Aorta (tissue), 5 donors: ENCODE data around the gene LTB4R. TPM values are rescaled to one million over a fixed set of nuclear protein-coding genes. Genes with fewer than 3 reads are reported as not detected.

Source experiments
- ATAC-seq: fragments of 200-7000 bp; cut with Tn5 transposase; one replicate; pipeline ENCODE4 v1.9.1; 2022; ENCODE audit warnings: moderate library complexity; ENCODE audit not compliant: low FRiP score
- DNase-seq, 2 donors: peaks; one replicate each; pipeline ENCODE4 v3.0.0-alpha.2; 2020
- H3K27ac ChIP-seq, 2 donors: one replicate each; pipeline ENCODE4 v1.5.1; 2013; ENCODE audit warnings: low read length in 2 of 2, mild to moderate bottlenecking in 2 of 2, moderate library complexity in 2 of 2, control low read depth in 1 of 2, inconsistent platforms in 1 of 2, low read depth in 1 of 2
- H3K27me3 ChIP-seq, 2 donors: one replicate each; pipeline ENCODE4 v1.6.1; 2013; ENCODE audit warnings: control low read depth in 1 of 2, low read length in 1 of 2, mild to moderate bottlenecking in 1 of 2, moderate library complexity in 1 of 2; ENCODE audit not compliant: insufficient read depth in 2 of 2, control insufficient read depth in 1 of 2
- H3K36me3 ChIP-seq, 2 donors: one replicate each; pipeline ENCODE4 v1.6.1; 2013; ENCODE audit warnings: control low read depth in 1 of 2, low read length in 1 of 2, mild to moderate bottlenecking in 1 of 2; ENCODE audit not compliant: insufficient read depth in 2 of 2, control insufficient read depth in 1 of 2
- H3K4me1 ChIP-seq, 2 donors: one replicate each; pipeline ENCODE4 v1.6.1; 2013; ENCODE audit warnings: low read length in 2 of 2, control low read depth in 1 of 2, mild to moderate bottlenecking in 1 of 2, moderate library complexity in 1 of 2; ENCODE audit not compliant: insufficient read depth in 2 of 2, control insufficient read depth in 1 of 2
- H3K4me3 ChIP-seq, 2 donors: one replicate each; pipeline ENCODE4 v1.5.1; 2013; ENCODE audit warnings: low read length in 2 of 2, control low read depth in 1 of 2, mild to moderate bottlenecking in 1 of 2
- H3K9me3 ChIP-seq: one replicate; pipeline ENCODE4 v1.6.1; 2013; ENCODE audit warnings: mild to moderate bottlenecking, low read length; ENCODE audit not compliant: control insufficient read depth
- WGBS, 2 donors: extraction: QIAGEN DNeasy Blood & Tissue Kit; methylation state at CpG; one replicate each; pipeline ENCODE4 v1.1.7; 2013; 5-methylcytosine and 5-hydroxymethylcytosine counted together
- intact Hi-C, 2 donors: fragments of 100-400 bp; cut with DNase I; formaldehyde crosslinking; loops; one replicate each; pipeline versions ENCODE4 v1.14.2 to v1.15.0; 2022
- long read RNA-seq, 2 donors: library from polyadenylated mRNA; unstranded; transcript quantifications; one replicate each; pipeline ENCODE4 v2.0.0, GENCODE V29; 2020 to 2021
- polyA plus RNA-seq, 2 donors: library from polyadenylated mRNA; stranded (reverse); fragments of 200-250 nt; gene quantifications; one replicate each; pipeline ENCODE4 v1.2.3, GENCODE V29; 2013
- total RNA-seq, 2 donors: library from RNA; stranded (reverse); fragmentation: NEBNext Ultra II Directional; extraction: Animal tissue kit (Norgen Biotek cat#: 25700); gene quantifications; one replicate each; pipeline ENCODE4 v1.2.1, GENCODE V29; 2021
- donor health status: healthy with polysubstance abuse.
- donor health status: Bipolar disorder and iron deficiency.
- donor health status: DM: no; HTN: no; CAD: no.
- donor health status: DM: no; HTN: no; CAD: no.
- donor health status: DM: yes; HTN: yes; CAD: no.

Gene LTB4R, protein sequence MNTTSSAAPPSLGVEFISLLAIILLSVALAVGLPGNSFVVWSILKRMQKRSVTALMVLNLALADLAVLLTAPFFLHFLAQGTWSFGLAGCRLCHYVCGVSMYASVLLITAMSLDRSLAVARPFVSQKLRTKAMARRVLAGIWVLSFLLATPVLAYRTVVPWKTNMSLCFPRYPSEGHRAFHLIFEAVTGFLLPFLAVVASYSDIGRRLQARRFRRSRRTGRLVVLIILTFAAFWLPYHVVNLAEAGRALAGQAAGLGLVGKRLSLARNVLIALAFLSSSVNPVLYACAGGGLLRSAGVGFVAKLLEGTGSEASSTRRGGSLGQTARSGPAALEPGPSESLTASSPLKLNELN
- 1 to 10 TPM; 7.0 to 8.2 TPM for total RNA-seq
- polyA plus RNA-seq: 1 to 10 TPM; 2.9 to 5.2 TPM
- long read RNA-seq, donor 1, full-length matches to known transcripts: 31 of 46 reads
- long read RNA-seq, donor 1, partial matches to known transcripts: 15 of 46 reads
- long read RNA-seq, donor 1, other reads (novel, unspliced or antisense): 0 of 46 reads
- long read RNA-seq, donor 2, partial matches to known transcripts: 0 of 8 reads
- long read RNA-seq, donor 2, other reads (novel, unspliced or antisense): 8 of 8 reads

DNA sequence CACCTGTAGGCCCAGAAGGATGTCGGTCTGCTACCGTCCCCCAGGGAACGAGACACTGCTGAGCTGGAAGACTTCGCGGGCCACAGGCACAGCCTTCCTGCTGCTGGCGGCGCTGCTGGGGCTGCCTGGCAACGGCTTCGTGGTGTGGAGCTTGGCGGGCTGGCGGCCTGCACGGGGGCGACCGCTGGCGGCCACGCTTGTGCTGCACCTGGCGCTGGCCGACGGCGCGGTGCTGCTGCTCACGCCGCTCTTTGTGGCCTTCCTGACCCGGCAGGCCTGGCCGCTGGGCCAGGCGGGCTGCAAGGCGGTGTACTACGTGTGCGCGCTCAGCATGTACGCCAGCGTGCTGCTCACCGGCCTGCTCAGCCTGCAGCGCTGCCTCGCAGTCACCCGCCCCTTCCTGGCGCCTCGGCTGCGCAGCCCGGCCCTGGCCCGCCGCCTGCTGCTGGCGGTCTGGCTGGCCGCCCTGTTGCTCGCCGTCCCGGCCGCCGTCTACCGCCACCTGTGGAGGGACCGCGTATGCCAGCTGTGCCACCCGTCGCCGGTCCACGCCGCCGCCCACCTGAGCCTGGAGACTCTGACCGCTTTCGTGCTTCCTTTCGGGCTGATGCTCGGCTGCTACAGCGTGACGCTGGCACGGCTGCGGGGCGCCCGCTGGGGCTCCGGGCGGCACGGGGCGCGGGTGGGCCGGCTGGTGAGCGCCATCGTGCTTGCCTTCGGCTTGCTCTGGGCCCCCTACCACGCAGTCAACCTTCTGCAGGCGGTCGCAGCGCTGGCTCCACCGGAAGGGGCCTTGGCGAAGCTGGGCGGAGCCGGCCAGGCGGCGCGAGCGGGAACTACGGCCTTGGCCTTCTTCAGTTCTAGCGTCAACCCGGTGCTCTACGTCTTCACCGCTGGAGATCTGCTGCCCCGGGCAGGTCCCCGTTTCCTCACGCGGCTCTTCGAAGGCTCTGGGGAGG, at the start of gene LTB4R:
TSS of gene LTB4R (plus strand) at position 857 of the 959 bp plus-strand sequence. CDS start 4,150 bp downstream, outside the sequence.
- H3K27me3 ChIP-seq: no peaks in the 10 kb centered on the region
- H3K4me1 ChIP-seq: no peaks in the 10 kb centered on the region
- WGBS, 2 donors: 9% methylated on average over 86 to 99 of the region's 99 CpGs

DNA sequence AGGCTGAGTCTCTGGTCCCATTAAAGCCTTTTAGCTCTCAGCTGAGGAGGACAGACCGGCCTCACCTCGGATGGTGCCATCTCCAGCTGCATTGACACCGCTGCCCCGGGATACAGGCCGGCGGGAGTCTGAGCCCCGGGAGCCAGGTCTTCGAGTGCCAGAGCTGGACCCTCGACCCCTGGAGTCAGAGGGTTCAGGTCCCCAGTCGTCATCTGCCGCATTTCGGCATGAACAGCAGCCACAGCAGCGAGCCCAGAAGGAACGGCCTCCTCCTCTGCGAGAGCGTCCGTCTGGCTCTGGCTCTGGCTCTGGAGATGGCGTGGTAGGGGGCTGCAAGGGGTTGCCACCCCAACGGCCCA, 49.4 kb upstream of the LTB4R start:
- H3K36me3 ChIP-seq: peaks cover 0 to 1% of the 10 kb centered on the region in 2 donors
- WGBS, 2 donors: 90% methylated on average over 19 of the region's 19 CpGs
- no peak for ATAC-seq

More for the DNA sequence above, at the start of gene LTB4R:
- peaks cover 0 to 6% of the 10 kb centered on the region in 2 donors for H3K36me3 ChIP-seq
- intact Hi-C loops: no loop called here
- ATAC-seq: peak; percentile 84
- peak within 1 kb of the TSS in 1 of 2 donors; percentile 19 for H3K4me3 ChIP-seq
- peak; percentile 84 to 92 for DNase-seq
- peak within 1 kb of the TSS in 1 of 2 donors; percentile 45 for H3K27ac ChIP-seq
- H3K9me3 ChIP-seq: no peaks in the 10 kb centered on the region

DNA sequence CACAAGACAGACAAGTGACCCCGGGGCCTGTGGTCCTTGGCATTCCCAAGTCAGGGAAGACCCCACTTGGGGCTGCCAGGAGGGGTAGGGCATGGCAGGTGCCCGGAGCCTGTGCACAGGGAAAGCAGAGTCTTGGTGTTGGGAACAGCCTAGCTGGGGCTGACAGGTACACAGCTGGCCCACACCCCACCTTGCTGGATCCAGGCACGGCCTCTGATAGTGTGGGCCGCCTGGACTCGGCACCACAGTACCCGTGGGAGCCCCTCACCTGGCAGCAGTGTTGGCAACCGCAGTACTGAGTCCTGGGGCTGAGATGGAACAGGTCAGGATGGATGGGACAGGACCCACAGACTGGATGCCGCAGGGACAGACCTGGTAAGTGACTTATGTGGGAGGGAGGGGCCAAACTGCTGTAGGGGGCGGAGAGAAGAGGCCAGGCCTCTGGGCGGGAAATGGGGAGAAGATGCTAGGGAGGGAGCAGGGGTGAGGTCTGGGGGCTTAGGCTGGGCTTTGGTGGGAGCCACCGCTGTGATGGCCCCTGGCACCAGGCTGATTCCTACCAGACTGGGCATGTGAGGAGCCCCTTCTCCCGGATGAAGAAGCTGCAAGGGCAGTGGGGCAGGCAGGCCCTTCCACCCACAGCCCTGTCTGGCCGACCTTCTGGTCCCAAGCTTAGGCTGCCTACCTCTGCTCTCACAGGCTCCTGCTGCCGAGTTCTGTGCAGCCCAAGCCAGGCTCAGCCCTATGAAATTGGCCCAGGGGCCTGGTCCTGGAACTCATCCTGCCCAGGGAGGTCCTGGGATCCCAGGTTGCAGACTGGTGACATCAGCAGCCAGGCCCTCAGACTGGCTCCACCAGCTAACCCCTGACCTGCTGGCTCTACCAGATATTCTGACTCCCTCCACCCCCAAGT, 48.2 kb upstream of the LTB4R start, which contains the start of gene TGM1:
TSS of gene TGM1 (minus strand) at position 357 of the 913 bp plus-strand sequence. CDS start 825 bp downstream, outside the sequence.
- ATAC-seq: no peak
- WGBS, 2 donors: 70 to 80% methylated on average over 14 of the region's 14 CpGs
- Histone ChIP-seq H3K4me3 (no peak within 1 kb of the TSS), H3K9me3 (no peaks in the 10 kb centered on the region), H3K27me3 (no peaks in the 10 kb centered on the region), H3K4me1 (no peaks in the 10 kb centered on the region), H3K36me3 (peaks cover 0 to 4% of the 10 kb centered on the region in 2 donors), H3K27ac (no peak within 1 kb of the TSS)
- peak in 1 of 2 donors; percentile 51 for DNase-seq
- intact Hi-C loops: no loop called here

More for the DNA sequence above, 49.4 kb upstream of the LTB4R start:
- no peak overlapping the region for H3K27ac ChIP-seq
- no peak overlapping the region for H3K4me3 ChIP-seq
- peak in 1 of 2 donors; percentile 68 for DNase-seq
- H3K9me3 ChIP-seq: no peaks in the 10 kb centered on the region
- no peaks in the 10 kb centered on the region for H3K27me3 ChIP-seq
- H3K4me1 ChIP-seq: no peaks in the 10 kb centered on the region
- intact Hi-C loops: no loop called here

DNA sequence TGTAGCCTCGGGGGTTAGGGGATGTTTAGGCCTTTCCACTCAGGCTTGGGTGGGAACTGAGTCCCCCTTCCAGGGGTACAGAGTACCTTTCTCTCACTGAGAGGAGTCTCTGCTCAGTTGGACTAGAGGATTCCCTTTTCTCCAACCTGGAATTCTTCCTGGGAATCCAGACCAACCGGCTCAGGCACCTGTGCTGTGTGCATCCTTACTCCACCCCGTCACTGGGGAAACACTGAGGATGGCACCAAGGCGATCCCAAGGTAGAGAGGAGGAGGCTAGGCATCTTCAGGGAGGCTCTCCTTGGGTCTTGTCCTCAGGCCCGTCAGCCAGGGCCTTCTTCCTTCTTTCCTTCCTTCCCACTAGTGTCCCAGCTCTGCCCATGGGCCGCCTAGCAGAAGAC, 47.5 kb upstream of the LTB4R start:
- Histone ChIP-seq H3K9me3 (no peaks in the 10 kb centered on the region), H3K27ac (no peak overlapping the region), H3K4me3 (no peak overlapping the region), H3K4me1 (no peaks in the 10 kb centered on the region), H3K36me3 (peaks cover 0 to 4% of the 10 kb centered on the region in 2 donors), H3K27me3 (no peaks in the 10 kb centered on the region)
- 71 to 85% methylated on average over 6 of the region's 6 CpGs for WGBS, 2 donors
- intact Hi-C loops: no loop called here
- ATAC-seq (no peak), DNase-seq (no peak)

DNA sequence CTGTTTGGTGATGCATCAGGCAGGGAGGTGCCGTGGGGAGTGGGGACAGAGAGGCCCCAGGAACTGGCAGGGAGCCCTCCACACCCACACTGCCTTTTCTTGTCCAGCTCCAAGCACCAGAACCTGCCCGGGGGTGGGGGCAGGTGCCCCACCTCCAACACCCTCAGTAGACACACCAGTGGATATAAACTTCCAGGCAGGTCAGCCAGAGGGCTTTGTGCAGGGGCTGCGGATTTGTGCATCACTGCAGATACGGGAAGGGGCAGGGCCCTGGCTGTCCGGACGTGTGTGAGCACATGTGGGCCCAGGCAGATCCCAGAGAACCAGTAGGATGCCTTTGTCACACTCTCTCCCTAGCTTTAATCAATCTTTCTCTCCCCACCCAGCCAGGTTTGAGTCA, 47.0 kb upstream of the LTB4R start:
- H3K4me3 ChIP-seq: no peak overlapping the region
- H3K36me3 ChIP-seq: peaks cover 0 to 4% of the 10 kb centered on the region in 2 donors
- ATAC-seq (no peak), DNase-seq (peak in 1 of 2 donors; percentile 69)
- H3K9me3 ChIP-seq: no peaks in the 10 kb centered on the region
- WGBS, 2 donors: 77% methylated on average over 6 of the region's 6 CpGs
- H3K27me3 ChIP-seq: no peaks in the 10 kb centered on the region
- H3K27ac ChIP-seq: no peak overlapping the region
- no peaks in the 10 kb centered on the region for H3K4me1 ChIP-seq
- intact Hi-C loops: no loop called here

DNA sequence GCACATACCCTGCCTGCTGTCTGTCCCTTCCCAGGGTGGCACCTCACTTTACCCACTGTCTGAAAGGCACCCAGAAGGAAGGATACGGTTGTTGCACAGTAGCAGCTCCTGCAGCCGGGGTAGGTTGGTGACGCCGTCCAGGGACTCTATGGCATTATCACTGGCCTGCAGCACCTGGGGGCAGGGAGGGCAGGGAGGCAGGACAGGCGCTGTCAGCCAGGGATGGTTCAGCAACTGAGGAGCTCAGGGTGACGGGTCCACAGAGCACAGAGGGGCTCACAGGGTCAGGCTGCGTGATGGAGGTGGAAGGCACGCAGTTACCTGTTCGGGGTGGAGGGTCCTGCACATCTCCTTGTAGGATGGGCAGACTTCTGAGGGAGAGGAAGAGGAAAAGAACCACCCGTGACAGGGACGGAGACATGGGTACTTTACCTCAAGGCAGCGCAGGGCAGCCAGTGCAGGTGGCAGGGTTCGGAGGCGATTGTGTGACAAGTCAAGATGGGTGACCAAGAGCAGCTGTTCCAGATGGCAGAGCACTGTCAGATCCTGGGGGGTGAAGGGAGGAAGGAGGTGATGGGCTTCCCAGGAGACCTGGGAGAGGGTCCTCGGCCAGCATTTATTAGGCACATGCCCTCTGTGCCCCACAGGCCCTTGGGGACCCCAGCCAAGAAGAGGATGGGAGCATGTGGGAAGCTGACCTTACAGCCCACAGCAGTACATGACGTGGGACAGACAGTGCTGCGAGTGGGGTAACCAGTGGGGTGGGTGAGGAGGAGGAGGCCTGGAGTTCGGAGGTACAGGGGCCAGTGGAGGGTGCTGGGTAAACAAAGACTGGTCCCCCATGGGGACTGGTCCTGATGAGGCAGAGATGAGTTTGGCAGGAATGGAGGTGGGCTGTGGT, 44.7 kb upstream of the LTB4R start:
- peak in 1 of 2 donors; percentile 67 for DNase-seq
- no peaks in the 10 kb centered on the region for H3K9me3 ChIP-seq
- H3K4me3 ChIP-seq: no peak overlapping the region
- H3K27me3 ChIP-seq: no peaks in the 10 kb centered on the region
- WGBS, 2 donors: 81 to 87% methylated on average over 18 of the region's 18 CpGs
- peaks cover 0 to 4% of the 10 kb centered on the region in 2 donors for H3K36me3 ChIP-seq
- intact Hi-C loops: no loop called here
- no peak for ATAC-seq
- no peaks in the 10 kb centered on the region for H3K4me1 ChIP-seq
- no peak overlapping the region for H3K27ac ChIP-seq

DNA sequence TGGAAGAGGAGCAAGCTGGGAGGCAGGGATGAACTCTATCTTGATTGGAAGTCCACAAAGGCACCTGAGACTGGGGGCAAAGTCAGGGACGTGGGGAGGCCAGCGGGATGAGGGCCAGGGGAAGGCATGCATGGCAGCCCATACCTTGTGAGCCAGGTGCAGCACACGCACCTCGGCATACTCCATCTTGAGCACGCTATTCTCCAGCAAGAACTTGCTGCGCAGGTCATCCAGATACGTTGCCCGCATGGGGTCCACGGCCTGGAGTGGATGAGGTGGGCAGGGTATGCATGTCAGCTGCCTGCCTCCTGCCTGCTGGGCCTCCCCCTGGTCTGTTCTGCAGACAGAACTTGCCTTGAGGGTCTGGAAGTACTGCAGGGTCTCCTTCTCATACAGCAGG, 43.8 kb upstream of the LTB4R start:
- intact Hi-C loops: no loop called here
- no peaks in the 10 kb centered on the region for H3K4me1 ChIP-seq
- peaks cover 0 to 4% of the 10 kb centered on the region in 2 donors for H3K36me3 ChIP-seq
- 90 to 91% methylated on average over 9 of the region's 9 CpGs for WGBS, 2 donors
- H3K27me3 ChIP-seq: no peaks in the 10 kb centered on the region
- no peak overlapping the region for H3K4me3 ChIP-seq
- H3K27ac ChIP-seq: no peak overlapping the region
- H3K9me3 ChIP-seq: no peaks in the 10 kb centered on the region
- no peak for DNase-seq
- no peak for ATAC-seq
